HepG2 (cell line): Measurements from ENCODE around the gene TGIF1. TPM values are rescaled to one million over a fixed set of nuclear protein-coding genes. Genes with fewer than 3 reads are reported as not detected.

ENCODE experiments used
- CHD4 ChIP-seq: fragments of 200-600 bp; sonication (generic); IDR thresholded peaks from 2 replicates; pipeline ENCODE4 v1.7.0; 2017; ENCODE audit warnings: mild to moderate bottlenecking, low read length, borderline replicate concordance
- ERF ChIP-seq: IDR thresholded peaks from 2 replicates; pipeline ENCODE4 v1.6.1; 2018; ENCODE audit warnings: missing biosample characterization, missing genetic modification reagents
- FIP1L1 ChIP-seq: fragments of 200-400 bp; formaldehyde crosslinking; IDR thresholded peaks from 2 replicates; pipeline ENCODE4 v1.6.1; 2018; ENCODE audit warnings: low read depth, mild to moderate bottlenecking, low read length, moderate library complexity, borderline replicate concordance; ENCODE audit not compliant: insufficient read depth
- FOSL1 ChIP-seq: sonication (generic); formaldehyde crosslinking; IDR thresholded peaks from 2 replicates; pipeline ENCODE4 v1.9.0; 2021; ENCODE audit warnings: missing genetic modification reagents, borderline replicate concordance
- GATAD1 ChIP-seq: IDR thresholded peaks from 2 replicates; pipeline ENCODE4 v1.6.1; 2016; ENCODE audit warnings: missing genetic modification reagents, missing compliant biosample characterization
- HNRNPK ChIP-seq: fragments of 200-400 bp; formaldehyde crosslinking; IDR thresholded peaks from 2 replicates; pipeline ENCODE4 v1.6.1; 2018; ENCODE audit warnings: low read length, low read depth, moderate library complexity, mild to moderate bottlenecking; ENCODE audit not compliant: poor library complexity, severe bottlenecking
- IKZF4 ChIP-seq: sonication (generic); formaldehyde crosslinking; IDR thresholded peaks from 2 replicates; pipeline ENCODE4 v1.5.1; 2020; ENCODE audit warnings: borderline replicate concordance, mild to moderate bottlenecking, low read depth, missing genetic modification reagents; ENCODE audit errors: not compliant biosample characterization
- ISL2 ChIP-seq: sonication (generic); formaldehyde crosslinking; IDR thresholded peaks from 2 replicates; pipeline ENCODE4 v1.5.0; 2020; ENCODE audit warnings: missing genetic modification reagents
- KMT2A ChIP-seq: sonication (generic); formaldehyde crosslinking; IDR thresholded peaks from 2 replicates; pipeline ENCODE4 v1.4.0; 2020; ENCODE audit warnings: missing genetic modification reagents
- PRMT3 ChIP-seq: sonication (generic); formaldehyde crosslinking; IDR thresholded peaks from 2 replicates; pipeline ENCODE4 v1.8.1; 2022; ENCODE audit warnings: low read depth, mild to moderate bottlenecking, moderate library complexity, missing genetic modification reagents, borderline replicate concordance
- RARA ChIP-seq: IDR thresholded peaks from 2 replicates; pipeline ENCODE4 v1.6.1; 2016; ENCODE audit warnings: missing genetic modification reagents, missing compliant biosample characterization
- RCOR2 ChIP-seq: IDR thresholded peaks from 2 replicates; pipeline ENCODE4 v1.6.1; 2016; ENCODE audit warnings: missing biosample characterization, missing genetic modification reagents
- SAFB2 ChIP-seq: sonication (generic); formaldehyde crosslinking; IDR thresholded peaks from 2 replicates; pipeline ENCODE4 v1.5.1; 2020; ENCODE audit warnings: missing genetic modification reagents, low read depth, mild to moderate bottlenecking, borderline replicate concordance
- TAF1 ChIP-seq: sonication (generic); formaldehyde crosslinking; IDR thresholded peaks from 2 replicates; pipeline ENCODE4 v1.4.0; 2020; ENCODE audit warnings: missing genetic modification reagents
- TARDBP ChIP-seq: sonication (generic); formaldehyde crosslinking; IDR thresholded peaks from 2 replicates; pipeline ENCODE4 v1.8.0; 2022; ENCODE audit warnings: mild to moderate bottlenecking, missing genetic modification reagents
- TBP ChIP-seq: sonication (generic); formaldehyde crosslinking; IDR thresholded peaks from 2 replicates; pipeline ENCODE4 v1.5.0; 2020; ENCODE audit warnings: missing genetic modification reagents
- U2AF2 ChIP-seq: fragments of 200-400 bp; formaldehyde crosslinking; IDR thresholded peaks from 2 replicates; pipeline ENCODE4 v1.6.1; 2017; ENCODE audit warnings: low read depth, mild to moderate bottlenecking, low read length
- XBP1 ChIP-seq: sonication (generic); formaldehyde crosslinking; IDR thresholded peaks from 2 replicates; pipeline ENCODE4 v1.5.0; 2020; ENCODE audit warnings: missing genetic modification reagents
- ZBTB8A ChIP-seq: sonication (generic); formaldehyde crosslinking; IDR thresholded peaks from 2 replicates; pipeline ENCODE4 v1.4.0; 2020; ENCODE audit warnings: mild to moderate bottlenecking, low read depth, missing genetic modification reagents, borderline replicate concordance
- ZNF20 ChIP-seq: sonication (generic); formaldehyde crosslinking; IDR thresholded peaks from 2 replicates; pipeline ENCODE4 v1.4.0; 2020; ENCODE audit warnings: mild to moderate bottlenecking, moderate library complexity, missing genetic modification reagents
- ZNF33B ChIP-seq: sonication (generic); formaldehyde crosslinking; IDR thresholded peaks from 2 replicates; pipeline ENCODE4 v1.5.1; 2020; ENCODE audit warnings: mild to moderate bottlenecking, missing genetic modification reagents
- ZNF432 ChIP-seq: sonication (generic); formaldehyde crosslinking; IDR thresholded peaks from 2 replicates; pipeline ENCODE4 v1.5.0; 2020; ENCODE audit warnings: missing genetic modification reagents, mild to moderate bottlenecking, borderline replicate concordance
- ZNF441 ChIP-seq: sonication (generic); formaldehyde crosslinking; IDR thresholded peaks from 2 replicates; pipeline ENCODE4 v1.7.0; 2021; ENCODE audit warnings: missing genetic modification reagents, borderline replicate concordance
- ZNF550 ChIP-seq: sonication (generic); formaldehyde crosslinking; IDR thresholded peaks from 2 replicates; pipeline ENCODE4 v1.4.0; 2020; ENCODE audit warnings: mild to moderate bottlenecking, missing genetic modification reagents, borderline replicate concordance
- ZNF558 ChIP-seq: sonication (generic); formaldehyde crosslinking; IDR thresholded peaks from 2 replicates; pipeline ENCODE4 v1.9.0; 2022; ENCODE audit warnings: mild to moderate bottlenecking, missing genetic modification reagents, borderline replicate concordance
- ZNF615 ChIP-seq: sonication (generic); formaldehyde crosslinking; IDR thresholded peaks from 2 replicates; pipeline ENCODE4 v1.5.0; 2020; ENCODE audit warnings: mild to moderate bottlenecking, missing genetic modification reagents, borderline replicate concordance
- ZNF720 ChIP-seq: sonication (generic); formaldehyde crosslinking; IDR thresholded peaks from 2 replicates; pipeline ENCODE4 v1.4.0; 2020; ENCODE audit warnings: missing genetic modification reagents
- ZSCAN30 ChIP-seq: sonication (generic); formaldehyde crosslinking; IDR thresholded peaks from 2 replicates; pipeline ENCODE4 v1.5.0; 2020; ENCODE audit warnings: mild to moderate bottlenecking, missing genetic modification reagents
- polyA plus RNA-seq, 8 experiments: library from polyadenylated mRNA; depleted of rRNA in 3 of 8; stranded (reverse) in 7 of 8; unstranded in 1 of 8; fragments of >200 nt; fragmentation: Illumina TruSeq in 4 of 8; extraction: Trizol in 4 of 8; gene quantifications; 2 replicates each; pipeline versions ENCODE4 v1.2.1 to v1.2.3, GENCODE V29; 2011 to 2016; ENCODE audit warnings: low read depth in 4 of 8, missing spikeins in 1 of 8, mixed read lengths in 1 of 8; ENCODE audit not compliant: insufficient read depth in 1 of 8
- total RNA-seq, 5 experiments: library from RNA; depleted of rRNA; stranded (reverse); fragments of >200 nt; fragmentation: Illumina TruSeq; extraction: Trizol; gene quantifications; 2 replicates each; pipeline ENCODE4 v1.2.3, GENCODE V29; 2016; ENCODE audit warnings: low read depth in 1 of 5
- TF ChIP-seq, protein P1 (sequence below): sonication (generic); formaldehyde crosslinking; IDR thresholded peaks from 2 replicates; pipeline ENCODE4 v1.4.0; 2020; ENCODE audit warnings: missing genetic modification reagents

TGIF1 gene
- total and polyA plus RNA-seq, 2 of the 13 experiments (the other 11 are each of a cell fraction or from before 2014, with no cell fraction given): 50.0 to 76.1 TPM

DNA sequence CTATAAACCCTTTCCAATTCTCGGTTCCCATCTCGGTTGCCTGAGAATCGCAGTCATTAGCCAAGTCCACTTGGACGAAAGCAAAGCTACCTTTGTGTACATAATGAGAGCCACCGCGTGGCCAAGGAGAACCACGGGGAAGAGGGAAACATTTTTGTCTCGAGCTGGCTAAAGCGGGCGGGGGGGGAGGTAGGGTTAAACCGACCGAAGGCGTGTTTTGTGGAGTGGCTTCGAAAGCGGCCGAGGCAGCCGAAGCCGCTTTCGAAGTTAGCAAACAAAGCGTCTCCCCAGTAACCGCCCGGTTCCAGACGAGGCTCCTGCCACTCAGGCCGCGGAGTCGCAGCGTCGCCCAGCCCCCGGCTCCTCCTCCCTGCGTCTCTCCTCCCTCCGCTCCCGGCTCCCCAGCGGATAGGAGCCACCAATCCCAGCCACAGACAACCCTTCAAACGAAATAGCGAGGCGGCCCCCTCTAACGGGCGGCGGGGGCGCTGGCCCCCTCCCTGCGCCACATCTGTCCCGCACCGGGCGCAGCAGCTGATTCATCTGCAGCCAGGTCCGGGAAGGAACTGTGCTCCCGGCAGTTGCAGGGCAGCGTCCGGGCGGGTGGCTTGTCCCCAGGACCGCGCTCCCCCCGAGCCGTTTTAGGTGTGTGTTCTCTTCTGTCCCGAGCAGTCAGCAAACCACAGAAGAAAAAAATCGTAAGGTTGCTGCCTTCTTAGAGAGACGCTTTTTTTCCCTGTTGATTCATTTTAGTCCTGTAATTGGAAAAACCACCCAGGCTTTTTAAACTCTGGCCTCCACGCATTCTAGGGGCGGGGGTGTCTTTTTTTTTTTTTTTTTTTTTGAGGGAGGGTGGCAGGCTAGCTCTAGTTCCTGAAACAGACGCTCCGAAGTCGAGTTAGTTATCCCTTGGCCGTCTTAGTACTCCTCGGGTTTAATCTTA, 1.8 kb upstream of the TGIF1 start (continued):
- TF ChIP-seq FIP1L1: peak; percentile 95; the same call in 1 of the 2 replicates
- TF ChIP-seq TBP (CRISPR knock-in tag): no peak
- TF ChIP-seq ISL2 (CRISPR knock-in tag): peak; percentile 83
- peak; percentile 87 for TF ChIP-seq TAF1 (CRISPR knock-in tag)
- TF ChIP-seq FOSL1 (CRISPR knock-in tag): no peak
- TF ChIP-seq ZNF550 (CRISPR knock-in tag): no peak
- TF ChIP-seq ZNF720 (CRISPR knock-in tag): no peak
- no peak for TF ChIP-seq U2AF2
- no peak for TF ChIP-seq ZNF33B (CRISPR knock-in tag)
- TF ChIP-seq ZNF615 (CRISPR knock-in tag): no peak
- TF ChIP-seq, protein P1, sequence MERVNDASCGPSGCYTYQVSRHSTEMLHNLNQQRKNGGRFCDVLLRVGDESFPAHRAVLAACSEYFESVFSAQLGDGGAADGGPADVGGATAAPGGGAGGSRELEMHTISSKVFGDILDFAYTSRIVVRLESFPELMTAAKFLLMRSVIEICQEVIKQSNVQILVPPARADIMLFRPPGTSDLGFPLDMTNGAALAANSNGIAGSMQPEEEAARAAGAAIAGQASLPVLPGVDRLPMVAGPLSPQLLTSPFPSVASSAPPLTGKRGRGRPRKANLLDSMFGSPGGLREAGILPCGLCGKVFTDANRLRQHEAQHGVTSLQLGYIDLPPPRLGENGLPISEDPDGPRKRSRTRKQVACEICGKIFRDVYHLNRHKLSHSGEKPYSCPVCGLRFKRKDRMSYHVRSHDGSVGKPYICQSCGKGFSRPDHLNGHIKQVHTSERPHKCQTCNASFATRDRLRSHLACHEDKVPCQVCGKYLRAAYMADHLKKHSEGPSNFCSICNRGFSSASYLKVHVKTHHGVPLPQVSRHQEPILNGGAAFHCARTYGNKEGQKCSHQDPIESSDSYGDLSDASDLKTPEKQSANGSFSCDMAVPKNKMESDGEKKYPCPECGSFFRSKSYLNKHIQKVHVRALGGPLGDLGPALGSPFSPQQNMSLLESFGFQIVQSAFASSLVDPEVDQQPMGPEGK (CRISPR knock-in tag): peak; percentile 100
- peak; percentile 79 for TF ChIP-seq ERF (CRISPR knock-in tag)
- TF ChIP-seq ZBTB8A: no peak
- no peak for TF ChIP-seq PRMT3 (CRISPR knock-in tag)
- TF ChIP-seq RCOR2 (CRISPR knock-in tag): peak; percentile 41; the same call in 1 of the 2 replicates
- TF ChIP-seq ZNF441: peak; percentile 72
- TF ChIP-seq IKZF4 (CRISPR knock-in tag): no peak
- peak; percentile 79 for TF ChIP-seq RARA (CRISPR knock-in tag)
- no peak for TF ChIP-seq ZNF432 (CRISPR knock-in tag)
- peak; percentile 75 for TF ChIP-seq HNRNPK
- 0 out of 2 replicates have a peak, but pooled peaks have one; percentile 46 for TF ChIP-seq ZNF558
- TF ChIP-seq GATAD1 (CRISPR knock-in tag): peak; percentile 64; the same call in 1 of the 2 replicates
- TF ChIP-seq CHD4: no peak
- TF ChIP-seq SAFB2 (CRISPR knock-in tag): no peak; the same call in 1 of the 2 replicates
- TF ChIP-seq KMT2A: peak; percentile 46; the same call in 1 of the 2 replicates
- no peak for TF ChIP-seq ZSCAN30 (CRISPR knock-in tag)
- TF ChIP-seq XBP1 (CRISPR knock-in tag): no peak
- peak; percentile 68 for TF ChIP-seq TARDBP (CRISPR knock-in tag)
- 0 out of 2 replicates have a peak, but pooled peaks have one; percentile 71 for TF ChIP-seq ZNF20 (CRISPR knock-in tag)
